NT2/D1 (cell line): ENCODE results near the gene MALT1.

Experiments used
- DNase-seq: peaks from one replicate; pipeline ENCODE4 v3.0.0-alpha.2; 2011; ENCODE audit warnings: low read depth, low spot score
- H3K27me3 ChIP-seq: 2 replicates; pipeline ENCODE4 v1.6.0; 2011; ENCODE audit warnings: mild to moderate bottlenecking; ENCODE audit not compliant: insufficient read length, insufficient read depth
- H3K36me3 ChIP-seq: 2 replicates; pipeline ENCODE4 v1.6.1; 2011; ENCODE audit warnings: mild to moderate bottlenecking, low read length, mixed read lengths; ENCODE audit not compliant: insufficient read depth, insufficient read length
- H3K4me1 ChIP-seq: 2 replicates; pipeline ENCODE4 v1.5.1; 2011; ENCODE audit not compliant: insufficient read depth, insufficient read length
- H3K4me3 ChIP-seq: 2 replicates; pipeline ENCODE4 v1.5.1; 2011; ENCODE audit warnings: low read depth; ENCODE audit not compliant: insufficient read length
- H3K9ac ChIP-seq: 2 replicates; pipeline ENCODE4 v1.6.0; 2011; ENCODE audit warnings: low read depth; ENCODE audit not compliant: insufficient read length
- H3K9me3 ChIP-seq: 2 replicates; pipeline ENCODE4 v1.5.1; 2011; ENCODE audit warnings: mild to moderate bottlenecking, low read length; ENCODE audit not compliant: insufficient read depth
- SUZ12 ChIP-seq: IDR thresholded peaks from 2 replicates; pipeline ENCODE4 v1.6.1; 2011; ENCODE audit not compliant: insufficient read length, insufficient read depth; ENCODE audit errors: extremely low read depth
- YY1 ChIP-seq: IDR thresholded peaks from 2 replicates; pipeline ENCODE4 v1.6.1; 2011; ENCODE audit not compliant: insufficient read length, insufficient read depth
- ZNF274 ChIP-seq: IDR thresholded peaks from 2 replicates; pipeline ENCODE4 v1.6.1; 2011; ENCODE audit warnings: mild to moderate bottlenecking, low read depth, low read length

The MALT1 gene

GRCh38 chr18:58777471-58777870 is 106.2 kb downstream of the MALT1 start:
- no peak overlapping the region for H3K4me3 ChIP-seq
- TF ChIP-seq SUZ12 = no peak
- no peak for TF ChIP-seq ZNF274
- no peak for TF ChIP-seq YY1
- H3K27me3 ChIP-seq = no peaks in the 10 kb centered on the region
- DNase-seq = no peak
- no peak overlapping the region for H3K9ac ChIP-seq
- no peaks in the 10 kb centered on the region for H3K4me1 ChIP-seq
- no peaks in the 10 kb centered on the region for H3K9me3 ChIP-seq
- no peaks in the 10 kb centered on the region for H3K36me3 ChIP-seq

- no peaks in the 10 kb centered on the region for H3K27me3 ChIP-seq
- H3K4me1 ChIP-seq = peaks cover 3% of the 10 kb centered on the region
- TF ChIP-seq YY1 (no peak), ZNF274 (no peak), SUZ12 (no peak)
- H3K9me3 ChIP-seq = no peaks in the 10 kb centered on the region
- no peak overlapping the region for H3K4me3 ChIP-seq
- H3K36me3 ChIP-seq = no peaks in the 10 kb centered on the region
- H3K9ac ChIP-seq = no peak overlapping the region
- no peak for DNase-seq
Measured at GRCh38 chr18:58779529-58779928, 108.3 kb downstream of the MALT1 start.

DNA sequence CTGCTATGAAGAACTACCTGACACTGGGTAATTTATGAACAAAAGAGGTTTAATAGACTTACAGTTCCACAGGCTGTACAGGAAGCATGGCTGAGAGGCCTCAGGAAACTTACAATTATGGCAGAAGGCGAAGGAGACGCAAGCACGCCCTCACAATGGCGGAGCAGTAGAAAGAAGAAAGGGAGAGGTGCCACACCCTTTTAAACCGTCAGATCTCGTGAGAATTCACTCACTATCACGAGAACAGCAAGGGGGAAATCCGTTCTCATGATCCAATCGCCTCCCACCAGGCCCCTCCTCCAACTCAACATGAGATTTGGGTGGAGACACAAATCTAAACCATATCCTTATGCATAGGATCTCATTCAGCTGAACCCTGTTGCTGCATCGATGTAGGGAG is 108.8 kb downstream of the MALT1 start:
- no peaks in the 10 kb centered on the region for H3K9me3 ChIP-seq
- H3K27me3 ChIP-seq = no peaks in the 10 kb centered on the region
- H3K36me3 ChIP-seq = no peaks in the 10 kb centered on the region
- TF ChIP-seq SUZ12 = no peak
- no peak for TF ChIP-seq YY1
- TF ChIP-seq ZNF274 = no peak
- no peak for DNase-seq
- no peak overlapping the region for H3K4me3 ChIP-seq
- H3K4me1 ChIP-seq = peaks cover 6% of the 10 kb centered on the region
- no peak overlapping the region for H3K9ac ChIP-seq

DNA sequence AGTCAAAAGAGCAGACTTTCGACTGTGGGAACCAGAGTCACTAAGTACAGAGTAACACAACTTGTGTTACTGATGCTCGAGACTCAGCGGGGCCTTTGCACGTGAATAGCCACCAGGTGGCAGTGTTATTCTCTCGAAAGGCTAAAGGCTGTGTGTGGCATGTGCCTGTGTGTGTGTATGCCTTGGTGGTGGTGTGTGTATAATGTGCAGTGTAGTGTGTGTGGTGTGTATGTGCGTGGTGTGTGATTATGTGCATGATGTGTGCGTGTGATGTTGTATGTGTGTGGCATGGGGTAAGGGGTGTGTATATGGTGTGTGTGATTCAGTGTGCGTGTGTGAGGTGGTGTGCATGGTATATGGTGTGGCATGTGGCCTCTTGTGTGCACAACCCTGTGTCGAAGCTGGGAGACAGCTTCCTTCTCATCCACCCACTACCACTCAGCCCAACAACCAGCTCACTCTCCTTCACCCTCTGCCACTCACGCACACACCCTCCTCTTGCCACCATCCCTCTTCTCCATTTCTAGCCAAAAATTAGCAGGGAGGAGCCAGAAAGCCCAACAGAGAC is 110.4 kb downstream of the MALT1 start:
- Histone ChIP-seq H3K27me3 (no peaks in the 10 kb centered on the region), H3K4me3 (no peak overlapping the region), H3K9ac (no peak overlapping the region), H3K4me1 (peaks cover 6% of the 10 kb centered on the region), H3K36me3 (no peaks in the 10 kb centered on the region), H3K9me3 (no peaks in the 10 kb centered on the region)
- peak; percentile 80 for DNase-seq
- no peak for TF ChIP-seq ZNF274
- TF ChIP-seq YY1 = no peak
- TF ChIP-seq SUZ12 = no peak

- no peak overlapping the region for H3K4me3 ChIP-seq
- H3K27me3 ChIP-seq = no peaks in the 10 kb centered on the region
- H3K36me3 ChIP-seq = no peaks in the 10 kb centered on the region
- no peaks in the 10 kb centered on the region for H3K9me3 ChIP-seq
- no peak for DNase-seq
- TF ChIP-seq ZNF274 = no peak
- no peak for TF ChIP-seq SUZ12
- TF ChIP-seq YY1 = no peak
- peaks cover 6% of the 10 kb centered on the region for H3K4me1 ChIP-seq
- H3K9ac ChIP-seq = peak overlapping the region; percentile 51
Measured at GRCh38 chr18:58784601-58785137, 113.4 kb downstream of the MALT1 start.

GRCh38 chr18:58785171-58785805 is 114.0 kb downstream of the MALT1 start:
- TF ChIP-seq ZNF274 (no peak), SUZ12 (no peak), YY1 (no peak)
- H3K4me1 ChIP-seq = peaks cover 10% of the 10 kb centered on the region
- no peaks in the 10 kb centered on the region for H3K9me3 ChIP-seq
- H3K27me3 ChIP-seq = no peaks in the 10 kb centered on the region
- H3K4me3 ChIP-seq = no peak overlapping the region
- peak overlapping the region; percentile 51 for H3K9ac ChIP-seq
- no peak for DNase-seq
- no peaks in the 10 kb centered on the region for H3K36me3 ChIP-seq

GRCh38 chr18:58785870-58786269 is 114.6 kb downstream of the MALT1 start:
- H3K4me3 ChIP-seq = no peak overlapping the region
- H3K9ac ChIP-seq = no peak overlapping the region
- TF ChIP-seq YY1 (no peak), SUZ12 (no peak)
- peaks cover 11% of the 10 kb centered on the region for H3K4me1 ChIP-seq
- DNase-seq = no peak
- H3K9me3 ChIP-seq = no peaks in the 10 kb centered on the region
- H3K36me3 ChIP-seq = no peaks in the 10 kb centered on the region
- H3K27me3 ChIP-seq = no peaks in the 10 kb centered on the region
